Measurements from ENCODE around the gene VWA8.

GRCh38 chr13:42002066-42002465, 41.2 kb upstream of the VWA8 start:
- TF ChIP-seq EZH2 (optimal IDR thresholded peaks at IDR 0.05; ENCODE audit: low read depth, low read length) (no peak), CTCF (IDR thresholded peaks at IDR 0.05; ENCODE audit: low read length) (no peak), EZH2phosphoT487 (IDR thresholded peaks at IDR 0.05; ENCODE audit: low read length) (no peak)
